ENCODE data around the gene DIMT1.

Gene DIMT1

GRCh38 chr5:62403411-62404250 lies at the start of gene DIMT1:
Gene DIMT1, minus strand, starts transcription at chr5:62403905. Its CDS starts 133 bp downstream, at chr5:62403772.
- DNase-seq, result peak; percentile 91

DNA sequence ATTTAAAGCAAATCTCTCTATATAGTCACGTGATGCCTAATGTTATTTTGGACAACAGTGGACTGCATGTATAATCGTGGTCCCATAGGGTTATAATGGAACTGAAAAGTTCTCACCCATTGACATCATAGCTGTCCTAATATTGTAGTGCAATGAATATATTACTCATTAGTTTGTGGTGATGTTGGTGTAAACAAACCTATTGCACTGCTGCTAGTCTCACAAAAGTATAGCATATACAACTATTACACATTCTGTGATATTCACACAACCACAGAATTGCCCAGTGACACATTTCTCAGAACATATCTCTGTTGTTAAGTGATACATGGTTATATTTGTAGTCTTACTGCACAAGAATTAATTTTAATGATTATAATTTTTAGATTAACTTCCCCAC lies 46.6 kb upstream of the DIMT1 start:
- DNase-seq, result no peak

- DNase-seq, result no peak
Observed at GRCh38 chr5:62448528-62448927, 44.8 kb upstream of the DIMT1 start.

DNA sequence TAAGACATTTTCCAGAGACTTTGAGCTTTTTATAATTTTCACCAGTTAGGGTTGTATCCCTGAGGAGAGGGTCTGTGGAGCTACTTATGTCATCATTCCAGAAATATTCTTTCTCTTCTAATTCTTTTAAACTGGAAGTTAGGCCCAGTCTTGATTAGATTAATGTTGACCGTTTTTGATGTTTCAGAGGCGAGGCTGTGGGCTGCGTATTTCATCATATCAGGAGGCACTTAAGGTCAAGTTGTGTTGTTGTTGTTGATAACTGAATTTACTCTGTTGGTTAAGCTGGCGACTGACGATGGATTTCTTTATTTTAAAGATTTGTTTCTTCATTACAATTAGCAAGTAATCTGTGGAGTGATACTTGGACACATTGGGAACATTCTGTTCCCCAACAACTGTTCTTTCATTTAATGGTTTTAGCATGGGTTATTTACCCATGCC lies 28.9 kb upstream of the DIMT1 start:
- DNase-seq, result no peak

DNA sequence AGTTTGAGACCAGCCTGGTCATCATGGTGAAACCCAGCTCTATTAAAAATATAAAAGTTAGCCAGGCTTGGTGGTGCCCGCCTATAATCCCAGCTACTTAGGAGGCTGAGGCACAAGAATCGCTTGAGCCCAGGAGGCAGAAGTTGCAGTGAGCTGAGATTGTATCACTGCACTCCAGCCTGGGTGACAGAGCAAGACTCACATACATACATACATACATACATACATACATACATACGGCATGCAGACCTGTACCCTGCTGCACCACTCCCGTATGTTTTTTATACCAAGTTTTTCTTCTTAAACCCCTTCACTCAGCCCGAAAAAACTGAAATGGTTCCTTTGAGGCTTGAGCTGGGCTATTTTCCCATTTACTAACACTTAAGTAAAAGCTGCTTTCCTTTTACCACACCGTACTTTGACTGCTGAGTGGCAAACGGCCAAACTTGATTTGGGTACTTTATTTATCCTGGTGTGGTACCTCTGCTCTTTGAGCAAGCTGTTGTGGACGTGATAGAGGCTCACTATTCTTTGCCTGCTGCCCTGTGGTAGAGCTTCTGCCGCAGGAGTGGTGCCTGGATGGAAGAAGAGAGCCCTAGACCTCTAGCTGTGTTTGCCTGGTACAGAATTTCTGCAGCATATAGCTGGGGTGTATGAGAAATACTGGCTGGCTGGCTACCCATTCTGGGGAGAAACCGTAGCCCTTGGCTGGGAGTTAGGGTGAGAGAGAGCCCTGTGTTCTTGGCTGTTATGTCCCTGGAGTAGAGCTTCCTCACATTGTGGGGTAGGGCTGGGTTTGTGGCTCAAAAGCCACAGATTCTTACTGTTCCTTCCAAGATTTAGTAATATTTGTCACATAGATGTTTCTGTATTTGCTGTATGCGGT lies 28.3 kb upstream of the DIMT1 start:
- no peak for DNase-seq

DNA sequence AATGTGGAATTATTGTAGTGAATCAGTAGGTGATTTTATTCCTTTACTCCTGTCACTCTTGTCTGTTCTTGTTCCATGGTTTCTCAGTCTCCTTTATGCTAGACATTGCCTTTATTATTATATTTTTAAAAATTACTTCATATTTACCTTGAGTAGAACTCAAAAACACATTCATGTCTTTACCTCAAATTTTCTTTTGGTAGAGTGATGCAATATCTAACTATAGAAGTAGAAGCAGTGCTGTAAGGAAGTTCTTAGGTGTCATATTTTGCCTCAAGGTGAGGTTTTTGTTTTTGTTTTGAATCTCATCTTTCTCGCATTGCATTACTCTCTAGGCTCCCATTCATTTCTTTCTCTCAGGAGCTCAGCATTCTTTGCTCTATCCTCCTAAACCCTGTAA lies 21.1 kb upstream of the DIMT1 start:
- no peak for DNase-seq

GRCh38 chr5:62421414-62421813 lies 17.7 kb upstream of the DIMT1 start:
- no peak for DNase-seq

GRCh38 chr5:62419609-62420008 lies 15.9 kb upstream of the DIMT1 start:
- DNase-seq, result no peak

DNA sequence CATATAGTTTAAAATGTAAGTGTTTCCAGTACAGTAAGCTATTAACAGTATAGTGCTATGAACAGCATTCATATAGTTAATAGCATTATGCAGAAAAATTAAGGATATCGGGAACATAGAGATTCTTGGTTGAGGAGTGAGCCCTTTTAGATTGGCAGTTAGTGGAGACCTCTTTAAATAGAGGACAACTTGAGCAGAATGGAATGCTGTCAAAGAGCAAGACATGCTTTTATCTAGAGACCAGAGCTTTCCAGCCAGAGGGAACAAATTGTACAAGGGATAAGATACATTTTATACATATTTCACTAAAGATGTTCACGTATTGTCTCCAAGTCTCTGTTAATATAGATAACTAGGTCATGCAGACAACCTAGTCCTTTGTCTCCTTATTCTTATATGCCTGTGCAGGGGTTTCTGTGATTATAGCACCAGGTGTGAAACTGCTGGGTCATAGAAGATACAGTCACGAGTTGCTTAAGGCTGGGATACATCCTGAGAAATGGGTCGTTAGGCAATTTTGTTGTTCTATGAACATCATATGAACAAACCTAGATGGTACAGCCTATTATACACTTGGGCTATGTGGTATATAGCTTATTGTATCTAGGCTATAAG lies 14.9 kb upstream of the DIMT1 start:
- no peak for DNase-seq

DNA sequence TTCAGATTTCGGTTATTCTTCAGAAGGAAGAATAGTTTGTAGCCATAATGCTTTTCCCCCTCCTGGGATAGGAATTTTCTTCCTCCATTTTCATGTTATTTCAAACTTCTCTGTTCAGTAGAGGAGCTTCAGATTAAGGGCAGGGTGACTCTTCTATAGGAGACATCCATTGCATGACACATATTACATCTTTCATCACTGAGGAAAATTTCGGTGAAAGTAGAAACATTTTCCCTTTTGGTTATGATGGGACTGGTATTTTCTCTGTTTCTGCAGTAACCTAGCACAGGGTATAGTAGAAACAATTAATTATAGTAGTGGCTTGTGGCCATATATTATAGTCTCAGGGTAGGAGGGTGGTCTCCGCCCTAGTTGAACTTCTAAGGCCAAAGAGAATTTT lies 10.0 kb upstream of the DIMT1 start:
- no peak for DNase-seq

DNA sequence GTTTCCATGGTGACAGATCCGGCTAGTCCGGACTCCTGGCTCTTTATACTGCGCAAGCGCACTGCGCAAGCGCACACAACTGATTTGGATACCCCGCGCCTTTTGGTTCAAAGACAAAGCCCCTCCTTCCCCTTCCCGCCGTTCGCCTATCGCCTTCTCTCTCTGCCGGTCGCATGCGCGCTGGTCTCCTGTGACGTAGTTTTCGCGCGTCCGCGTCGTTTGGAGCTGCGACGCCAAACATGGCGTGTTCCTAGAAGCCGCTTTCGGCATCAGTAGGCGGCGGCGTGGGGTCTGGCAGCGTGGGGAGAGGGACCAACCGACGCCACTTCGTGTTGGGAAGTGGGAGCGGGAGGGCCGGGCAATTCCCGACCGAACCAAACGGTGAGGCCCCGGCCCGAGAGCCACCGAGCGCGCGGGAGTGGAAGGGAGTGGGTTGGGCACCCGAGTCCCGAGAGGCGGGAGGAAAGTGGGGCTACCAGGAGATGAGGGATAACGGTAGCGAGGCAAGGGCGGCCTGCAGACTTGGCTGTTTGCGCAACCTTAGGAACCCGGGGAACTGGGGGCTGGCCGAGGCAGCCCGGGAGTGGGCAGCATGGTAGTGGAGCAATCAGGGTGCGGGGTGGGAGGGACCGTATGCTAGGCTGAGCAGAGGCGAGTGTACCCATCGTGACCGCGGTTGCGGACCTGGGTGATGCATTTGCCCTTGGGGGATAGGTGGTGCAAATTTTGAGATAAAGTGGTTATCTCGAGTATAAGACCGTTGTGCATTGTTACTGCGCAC lies 9.0 kb upstream of the DIMT1 start, which contains the start of gene IPO11:
IPO11 (plus strand) TSS at position 215 of the 781 bp plus-strand sequence. CDS start 24,517 bp downstream, outside the sequence.
- peak; percentile 99 for DNase-seq

DNA sequence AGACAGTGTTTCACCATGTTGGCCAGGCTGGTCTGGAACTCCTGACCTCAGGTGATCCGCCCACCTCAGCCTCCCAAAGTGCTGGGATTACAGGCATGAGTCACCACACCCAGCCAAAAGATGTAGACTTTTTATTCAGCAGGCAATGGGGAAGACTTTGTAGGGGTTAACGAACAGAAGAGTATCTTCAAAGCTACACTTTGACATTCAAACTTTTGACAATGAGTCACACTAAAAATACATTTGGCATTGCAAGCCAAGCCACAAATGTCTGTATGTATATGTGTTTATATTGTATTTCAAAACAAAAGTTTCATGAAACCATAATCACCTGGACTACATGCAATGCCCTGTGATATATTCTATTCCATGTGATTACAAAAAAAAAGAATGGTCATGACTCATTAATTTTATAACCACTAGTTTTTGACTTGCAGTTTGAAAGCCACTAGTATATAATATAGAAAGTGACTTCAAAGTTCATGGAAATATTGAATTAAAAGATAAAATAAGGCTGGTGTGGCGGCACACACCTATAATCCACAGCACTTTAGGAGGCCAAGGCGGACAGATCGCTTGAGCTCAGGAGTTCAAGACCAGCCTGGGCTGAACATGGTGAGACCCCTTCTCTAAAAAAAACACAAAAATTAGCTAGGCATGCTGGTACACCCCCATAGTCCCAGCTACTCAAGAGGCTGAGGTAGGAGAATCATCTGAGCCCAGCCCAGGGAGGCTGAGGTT lies 8.3 kb downstream of the DIMT1 start:
- DNase-seq, result no peak

DNA sequence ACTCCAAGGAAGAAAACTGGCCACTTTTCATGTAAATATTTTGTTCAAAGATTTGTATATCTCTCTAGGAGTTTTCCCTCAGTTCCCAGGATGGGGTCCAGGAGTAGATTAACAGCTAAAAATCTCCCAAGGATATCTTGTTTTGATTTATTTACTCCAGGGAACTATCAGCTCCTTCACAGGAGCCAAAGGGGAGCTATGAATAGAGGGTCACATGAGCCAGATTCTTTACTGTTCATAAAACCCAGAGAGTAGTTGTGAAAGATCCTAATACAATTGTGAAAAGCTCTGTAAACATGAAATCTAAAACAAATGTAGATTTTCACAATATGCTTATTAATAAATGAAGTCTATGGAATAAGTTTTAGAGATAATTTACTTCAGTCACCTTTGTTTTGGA lies 16.9 kb downstream of the DIMT1 start:
- DNase-seq, result no peak

GRCh38 chr5:62385816-62386400 lies 17.8 kb downstream of the DIMT1 start:
- no peak for DNase-seq

- no peak for DNase-seq
Observed at GRCh38 chr5:62385131-62385530, 18.6 kb downstream of the DIMT1 start.

GRCh38 chr5:62376064-62376463 lies 27.6 kb downstream of the DIMT1 start:
- DNase-seq, result no peak

DNA sequence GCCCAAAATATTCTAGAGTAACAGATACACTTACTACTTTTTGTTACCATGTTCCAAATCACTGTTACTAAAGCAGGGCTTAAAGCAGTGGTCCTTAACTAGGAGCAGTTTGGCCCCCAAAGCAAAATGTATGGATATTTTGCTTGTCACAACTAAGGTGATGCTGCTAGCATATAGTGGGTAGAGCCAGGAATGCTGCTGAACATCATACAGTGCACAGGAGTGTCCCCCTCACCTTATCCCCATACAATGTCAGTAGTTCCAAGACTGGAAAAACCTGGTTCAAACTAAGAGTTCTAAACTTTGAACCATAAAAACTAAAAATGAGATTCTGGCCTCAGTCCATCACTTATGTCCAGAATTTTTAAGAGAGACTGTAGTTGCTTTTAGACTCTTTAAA lies 28.1 kb downstream of the DIMT1 start:
- no peak for DNase-seq

DNA sequence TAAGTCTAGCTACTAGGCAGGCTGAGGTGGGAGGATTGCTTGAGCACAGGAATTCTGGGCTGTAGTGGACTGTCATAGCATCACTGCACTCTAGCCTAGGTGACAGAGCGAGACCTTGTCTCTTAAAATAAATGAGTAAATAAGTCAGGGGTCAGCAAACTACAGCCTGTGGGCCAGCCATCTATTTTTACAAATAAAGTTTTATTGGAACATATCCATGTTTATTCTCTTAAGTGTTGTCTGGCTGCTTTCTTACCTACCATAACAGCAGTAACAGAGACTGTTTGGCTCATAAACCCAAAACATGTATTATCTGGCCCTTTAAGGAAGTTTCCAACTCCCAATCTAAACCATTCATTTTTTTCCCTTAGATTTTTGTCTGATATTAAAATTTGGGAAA lies 29.6 kb downstream of the DIMT1 start:
- DNase-seq, result no peak

DNA sequence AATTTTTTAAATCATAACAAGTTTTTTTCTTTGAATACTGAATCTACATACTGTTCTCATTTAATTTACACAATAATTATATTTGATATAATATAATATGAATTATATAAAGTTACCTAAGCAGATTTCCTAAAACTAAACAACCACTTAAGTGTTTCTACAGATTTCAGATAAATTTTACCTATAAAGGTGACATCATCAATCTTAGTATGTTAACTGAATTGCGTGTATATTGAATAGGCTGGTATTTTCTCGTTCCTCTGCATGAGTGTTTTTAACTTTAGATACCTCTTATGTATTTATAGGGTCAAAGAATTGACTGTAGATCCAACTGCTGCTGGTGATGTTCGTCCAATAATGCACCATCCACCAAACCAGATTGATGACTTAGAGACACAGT lies 30.3 kb downstream of the DIMT1 start:
- DNase-seq, result no peak

DNA sequence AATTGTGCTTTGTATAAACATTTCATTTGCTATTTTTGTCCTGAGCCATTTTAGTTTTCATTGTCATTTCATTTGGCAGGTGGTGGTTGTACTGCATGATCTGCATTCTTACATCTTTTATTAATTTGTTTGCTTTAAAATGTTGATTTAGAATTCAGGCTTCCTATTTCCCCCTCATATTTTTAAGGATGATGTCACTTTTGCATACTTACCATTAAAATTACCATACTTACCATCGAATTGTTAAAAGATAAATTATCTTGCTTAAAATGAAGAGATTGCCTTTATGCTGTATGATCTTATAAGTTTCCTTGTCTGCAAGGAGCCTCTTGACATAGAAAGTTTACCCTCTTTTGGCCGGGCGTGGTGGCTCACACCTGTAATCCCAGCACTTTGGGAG lies 31.1 kb downstream of the DIMT1 start:
- no peak for DNase-seq

GRCh38 chr5:62371409-62371808 lies 32.3 kb downstream of the DIMT1 start:
- DNase-seq, result no peak

Data from CD4-positive, alpha-beta T cell treated with Interferon gamma for 1 hour (primary cell).